Measurements from ENCODE around the gene ALAS1.
A peak's percentile ranks its signal among the peaks of the same experiment; 100 is the strongest.
"Not testable (repeated sequence)": the region's sequence is repeated elsewhere in the genome, so short reads cannot be mapped to it uniquely, and the experiment has no call there.

ALAS1 gene

GRCh38 chr3:52150357-52150756 is 47.6 kb upstream of the ALAS1 start:
- Histone ChIP-seq H3K4me1 (ENCODE audit: insufficient read depth, low read length, severe bottlenecking) (peaks cover 27% of the 10 kb centered on the region), H3K79me2 (ENCODE audit: insufficient read depth, low read length) (no peaks in the 10 kb centered on the region), H3K36me3 (ENCODE audit: insufficient read depth, low read length) (peaks cover 38% of the 10 kb centered on the region), H3K9me2 (ENCODE audit: low read depth, low read length) (no peaks in the 10 kb centered on the region), H4K20me1 (ENCODE audit: insufficient read depth, low read length) (no peaks in the 10 kb centered on the region), H3K9ac (ENCODE audit: low read length) (no peak overlapping the region), H3K4me3 (ENCODE audit: low read depth, low read length, poor library complexity, severe bottlenecking) (no peak overlapping the region), H3F3A (ENCODE audit: insufficient read depth, low read length) (no peaks in the 10 kb centered on the region), H3K4me2 (ENCODE audit: low read length) (no peak overlapping the region), H2AFZ (ENCODE audit: low read length) (no peak overlapping the region), H3K27ac (ENCODE audit: low read depth, low read length, poor library complexity, severe bottlenecking) (no peak overlapping the region), H3K27me3 (ENCODE audit: insufficient read depth, low read length) (no peaks in the 10 kb centered on the region), H3K9me3 (ENCODE audit: low read length) (no peaks in the 10 kb centered on the region)
- TF ChIP-seq EZH2 (IDR thresholded peaks at IDR 0.05; ENCODE audit: borderline replicate concordance, low read length) (no peak), CTCF (IDR thresholded peaks at IDR 0.05; ENCODE audit: low read length) (no peak)

GRCh38 chr3:52150860-52151259 is 47.1 kb upstream of the ALAS1 start:
- H3K9me2 ChIP-seq (ENCODE audit: low read depth, low read length) = no peaks in the 10 kb centered on the region
- H3K27me3 ChIP-seq (ENCODE audit: insufficient read depth, low read length) = no peaks in the 10 kb centered on the region
- no peak overlapping the region for H3K27ac ChIP-seq (ENCODE audit: low read depth, low read length, poor library complexity, severe bottlenecking)
- peaks cover 34% of the 10 kb centered on the region for H3K36me3 ChIP-seq (ENCODE audit: insufficient read depth, low read length)
- no peak overlapping the region for H2AFZ ChIP-seq (ENCODE audit: low read length)
- TF ChIP-seq EZH2 (IDR thresholded peaks at IDR 0.05; ENCODE audit: borderline replicate concordance, low read length) (no peak), CTCF (IDR thresholded peaks at IDR 0.05; ENCODE audit: low read length) (no peak)
- no peak overlapping the region for H3K4me3 ChIP-seq (ENCODE audit: low read depth, low read length, poor library complexity, severe bottlenecking)
- H3K4me1 ChIP-seq (ENCODE audit: insufficient read depth, low read length, severe bottlenecking) = peaks cover 27% of the 10 kb centered on the region
- H3K9me3 ChIP-seq (ENCODE audit: low read length) = no peaks in the 10 kb centered on the region
- H3K9ac ChIP-seq (ENCODE audit: low read length) = no peak overlapping the region
- H3K79me2 ChIP-seq (ENCODE audit: insufficient read depth, low read length) = no peaks in the 10 kb centered on the region
- no peaks in the 10 kb centered on the region for H3F3A ChIP-seq (ENCODE audit: insufficient read depth, low read length)
- H4K20me1 ChIP-seq (ENCODE audit: insufficient read depth, low read length) = no peaks in the 10 kb centered on the region
- H3K4me2 ChIP-seq (ENCODE audit: low read length) = no peak overlapping the region

GRCh38 chr3:52151991-52152390 is 46.0 kb upstream of the ALAS1 start:
- H3K4me1 ChIP-seq (ENCODE audit: insufficient read depth, low read length, severe bottlenecking) = peaks cover 27% of the 10 kb centered on the region
- H3K27ac ChIP-seq (ENCODE audit: low read depth, low read length, poor library complexity, severe bottlenecking); H3F3A ChIP-seq (ENCODE audit: insufficient read depth, low read length); H4K20me1 ChIP-seq (ENCODE audit: insufficient read depth, low read length); H2AFZ ChIP-seq (ENCODE audit: low read length); H3K79me2 ChIP-seq (ENCODE audit: insufficient read depth, low read length); H3K9ac ChIP-seq (ENCODE audit: low read length); H3K9me2 ChIP-seq (ENCODE audit: low read depth, low read length); H3K27me3 ChIP-seq (ENCODE audit: insufficient read depth, low read length); H3K4me2 ChIP-seq (ENCODE audit: low read length); H3K9me3 ChIP-seq (ENCODE audit: low read length); H3K4me3 ChIP-seq (ENCODE audit: low read depth, low read length, poor library complexity, severe bottlenecking): not testable (repeated sequence)
- peaks cover 23% of the 10 kb centered on the region for H3K36me3 ChIP-seq (ENCODE audit: insufficient read depth, low read length)

- no peaks in the 10 kb centered on the region for H3K9me3 ChIP-seq (ENCODE audit: low read length)
- no peaks in the 10 kb centered on the region for H3F3A ChIP-seq (ENCODE audit: insufficient read depth, low read length)
- peak; percentile 11; the same call in 1 of the 2 replicates for TF ChIP-seq CTCF (IDR thresholded peaks at IDR 0.05; ENCODE audit: low read length)
- TF ChIP-seq EZH2 (IDR thresholded peaks at IDR 0.05; ENCODE audit: borderline replicate concordance, low read length) = no peak
- H3K4me3 ChIP-seq (ENCODE audit: low read depth, low read length, poor library complexity, severe bottlenecking) = peak overlapping the region; percentile 90
- no peaks in the 10 kb centered on the region for H3K9me2 ChIP-seq (ENCODE audit: low read depth, low read length)
- H3K36me3 ChIP-seq (ENCODE audit: insufficient read depth, low read length) = peaks cover 13% of the 10 kb centered on the region
- peaks cover 18% of the 10 kb centered on the region for H3K4me1 ChIP-seq (ENCODE audit: insufficient read depth, low read length, severe bottlenecking)
- H2AFZ ChIP-seq (ENCODE audit: low read length) = no peak overlapping the region
- no peaks in the 10 kb centered on the region for H3K79me2 ChIP-seq (ENCODE audit: insufficient read depth, low read length)
- H3K4me2 ChIP-seq (ENCODE audit: low read length) = peak overlapping the region; percentile 98
- H3K27me3 ChIP-seq (ENCODE audit: insufficient read depth, low read length) = no peaks in the 10 kb centered on the region
- H4K20me1 ChIP-seq (ENCODE audit: insufficient read depth, low read length) = no peaks in the 10 kb centered on the region
- peak overlapping the region; percentile 91 for H3K9ac ChIP-seq (ENCODE audit: low read length)
- peak overlapping the region; percentile 78 for H3K27ac ChIP-seq (ENCODE audit: low read depth, low read length, poor library complexity, severe bottlenecking)
These were observed 44.4 kb upstream of the ALAS1 start for GRCh38 chr3:52153389-52154096.
